Fibroblast of the aortic adventitia (primary cell): ENCODE measurements around the gene PARP9. TPM values are rescaled to one million over a fixed set of nuclear protein-coding genes. Genes with fewer than 3 reads are reported as not detected.

Experiments
- DNase-seq: peaks from one replicate; pipeline ENCODE4 v3.0.0-alpha.2; 2010; ENCODE audit warnings: low read depth
- H3K4me3 ChIP-seq: 2 replicates; pipeline ENCODE4 v1.5.1; 2011; ENCODE audit warnings: low read depth, mild to moderate bottlenecking, control low read depth, low read length, moderate library complexity
- CTCF ChIP-seq: IDR thresholded peaks from 2 replicates; pipeline ENCODE4 v1.5.1; 2011; ENCODE audit warnings: mild to moderate bottlenecking, low read length, control low read depth, inconsistent platforms; ENCODE audit not compliant: insufficient read depth
- total RNA-seq: library from RNA; depleted of rRNA; stranded (reverse); fragments of >200 nt; gene quantifications from 2 replicates; pipeline ENCODE4 v1.2.3, GENCODE V29; 2012; ENCODE audit warnings: low replicate concordance

Gene PARP9
- total RNA-seq, 1 donor, result 32.6 TPM

GRCh38 chr3:122586773-122587485 is 22.8 kb upstream of the PARP9 start:
- H3K4me3 ChIP-seq, result no peak overlapping the region
- no peak for DNase-seq
- TF ChIP-seq CTCF, result no peak

- DNase-seq, result no peak
- TF ChIP-seq CTCF, result no peak
- H3K4me3 ChIP-seq, result no peak overlapping the region
Observed at GRCh38 chr3:122586098-122586497, 22.0 kb upstream of the PARP9 start.

DNA sequence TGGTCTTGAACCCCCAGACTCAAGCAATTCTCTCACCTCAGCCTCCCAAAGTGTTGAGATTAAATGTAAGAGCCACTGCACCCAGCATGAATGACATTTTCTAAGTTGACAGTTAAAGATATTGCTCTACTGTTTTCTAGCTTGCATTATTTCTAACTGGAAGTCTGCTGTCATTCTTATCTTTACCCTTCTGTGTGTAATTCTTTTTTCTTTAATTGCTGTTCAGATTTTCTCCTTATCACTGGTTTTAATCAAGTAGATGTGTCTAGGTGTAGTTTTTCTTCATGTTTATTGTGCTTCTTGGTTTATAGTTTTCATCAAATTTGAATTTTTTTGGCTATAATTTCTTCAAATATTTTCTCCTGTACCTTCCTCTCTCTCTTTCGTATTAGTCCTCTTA is 18.3 kb upstream of the PARP9 start:
- no peak for TF ChIP-seq CTCF
- no peak overlapping the region for H3K4me3 ChIP-seq
- no peak for DNase-seq

DNA sequence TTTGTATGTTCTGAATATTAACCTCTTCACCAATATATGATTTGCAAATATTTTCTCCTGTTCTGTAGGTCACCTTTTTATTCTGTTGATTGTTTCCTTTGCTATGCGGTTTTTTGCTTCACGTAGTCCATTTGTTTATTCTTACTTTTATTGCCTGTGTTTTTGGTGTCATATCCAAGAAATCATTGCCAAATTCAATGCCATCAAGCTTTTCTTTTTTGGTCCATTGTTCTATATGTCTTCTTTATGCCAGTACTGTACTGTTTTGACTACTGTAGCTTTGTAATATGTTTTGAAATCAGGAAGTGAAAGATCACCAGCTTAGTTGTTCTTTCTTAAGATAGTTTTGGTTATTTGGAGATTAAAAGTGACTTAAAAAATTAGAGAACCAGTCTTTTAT is 17.5 kb upstream of the PARP9 start:
- no peak overlapping the region for H3K4me3 ChIP-seq
- TF ChIP-seq CTCF, result no peak
- no peak for DNase-seq

DNA sequence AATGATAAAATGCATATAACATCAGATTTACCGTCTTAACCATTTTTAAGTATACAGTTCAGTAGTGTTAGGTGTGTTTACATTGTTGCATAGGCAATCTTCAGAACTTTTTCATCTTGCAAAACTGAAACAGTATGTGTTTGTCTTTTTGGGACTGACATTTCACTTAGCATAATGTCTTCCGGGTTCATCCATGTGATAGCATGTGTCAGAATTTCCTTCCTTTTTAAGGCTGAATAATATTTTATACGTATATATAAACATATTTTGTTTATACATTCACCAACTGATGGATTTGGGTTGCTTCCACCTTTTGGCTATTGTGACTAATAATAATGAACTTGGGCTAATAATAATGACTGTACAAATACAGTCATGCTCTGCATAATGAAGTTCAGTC is 16.4 kb upstream of the PARP9 start:
- TF ChIP-seq CTCF, result no peak
- no peak overlapping the region for H3K4me3 ChIP-seq
- DNase-seq, result no peak

DNA sequence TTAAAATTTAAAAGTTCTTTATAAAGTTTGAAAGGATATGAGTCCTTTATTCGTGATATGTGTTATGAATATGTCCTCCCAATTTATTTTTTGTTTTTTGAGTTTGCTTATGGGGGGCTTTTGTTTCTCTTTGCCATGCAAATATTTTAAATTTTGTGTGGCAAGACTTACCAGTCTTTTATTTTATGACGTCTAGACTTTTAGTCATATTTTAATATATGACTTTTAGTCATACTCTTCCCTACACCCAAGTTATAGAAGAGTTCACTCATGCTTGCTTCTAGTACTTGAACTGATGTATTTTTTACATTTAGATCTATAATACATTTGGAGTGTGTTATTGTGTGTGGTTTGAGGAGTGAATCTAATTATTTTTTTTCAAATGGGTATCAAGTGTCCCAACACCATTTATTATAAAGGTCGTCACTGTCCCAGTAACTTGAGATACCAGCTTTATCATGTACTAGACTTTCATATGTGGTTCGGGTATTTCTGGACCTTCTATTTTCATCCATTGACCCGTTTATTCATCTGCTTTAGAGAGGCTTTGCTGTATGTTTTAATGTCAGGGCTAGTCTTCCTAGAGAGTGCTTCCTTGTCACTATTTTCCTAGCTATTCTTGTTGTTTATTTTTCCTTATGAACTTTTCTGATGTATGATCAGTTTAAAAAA is 14.1 kb upstream of the PARP9 start:
- DNase-seq, result no peak
- no peak for TF ChIP-seq CTCF
- H3K4me3 ChIP-seq, result no peak overlapping the region
